Breast epithelium (tissue), 4 donors: Measurements from ENCODE around the gene UGT2A1. TPM values are rescaled to one million over a fixed set of nuclear protein-coding genes. Genes with fewer than 3 reads are reported as not detected.

Experiments
- DNase-seq, 2 donors: peaks; one replicate each; pipeline ENCODE4 v3.0.0-alpha.2; 2019; ENCODE audit warnings: low spot score in 2 of 2
- H3K27ac ChIP-seq, 2 donors: fragments of 200-600 bp; sonication (generic) in 1 of 2; one replicate each; pipeline ENCODE4 v1.5.1; 2016 to 2019; ENCODE audit warnings: mild to moderate bottlenecking in 1 of 2
- H3K27me3 ChIP-seq, 2 donors: fragments of 200-600 bp; sonication (generic) in 1 of 2; one replicate each; pipeline versions ENCODE4 v1.5.1 to v1.6.0; 2017 to 2019; ENCODE audit warnings: control low read depth in 1 of 2, mild to moderate bottlenecking in 1 of 2
- H3K36me3 ChIP-seq: fragments of 200-600 bp; one replicate; pipeline ENCODE4 v1.5.1; 2019
- H3K4me1 ChIP-seq, 2 donors: fragments of 200-600 bp; sonication (generic); one replicate each; pipeline ENCODE4 v1.5.1; 2016 to 2019; ENCODE audit warnings: control low read depth in 1 of 2
- H3K4me3 ChIP-seq, 3 donors: fragments of 200-600 bp; sonication (generic); 1 replicate in 2 of 3; 2 replicates in 1 of 3; pipeline ENCODE4 v1.5.1; 2016 to 2019; ENCODE audit warnings: mild to moderate bottlenecking in 3 of 3, moderate library complexity in 2 of 3
- H3K9me3 ChIP-seq, 2 donors: fragments of 200-600 bp; sonication (generic) in 1 of 2; one replicate each; pipeline ENCODE4 v1.5.1; 2016 to 2019; ENCODE audit warnings: control low read depth in 1 of 2
- CTCF ChIP-seq, 3 donors: fragments of 450-650 bp; IDR thresholded peaks; one replicate each; pipeline ENCODE4 v1.5.1; 2016 to 2017; ENCODE audit warnings: antibody characterized with exemption in 3 of 3, mild to moderate bottlenecking in 3 of 3, moderate library complexity in 3 of 3
- POLR2A ChIP-seq: fragments of 450-650 bp; IDR thresholded peaks from one replicate; pipeline ENCODE4 v1.6.1; 2016; ENCODE audit warnings: antibody characterized with exemption, mild to moderate bottlenecking, moderate library complexity
- POLR2AphosphoS5 ChIP-seq, 3 donors: sonication (generic); formaldehyde crosslinking; IDR thresholded peaks; one replicate each; pipeline ENCODE4 v1.6.1; 2017; ENCODE audit warnings: antibody characterized with exemption in 3 of 3
- intact Hi-C: fragments of 100-400 bp; cut with DNase I; formaldehyde crosslinking; loops from one replicate; pipeline ENCODE4 v1.15.1; 2023; ENCODE audit warnings: low total_unique reads
- total RNA-seq, 3 donors: library from RNA; depleted of rRNA; stranded (reverse); fragments of >200 nt; gene quantifications; one replicate each; pipeline ENCODE4 v1.1.0, GENCODE V29; 2016

Gene UGT2A1
- total RNA-seq, 3 donors from 2014 or later = not detected

GRCh38 chr4:69546134-69546765, 106.8 kb downstream of the UGT2A1 start:
- H3K4me1 ChIP-seq = no peaks in the 10 kb centered on the region
- H3K4me3 ChIP-seq = no peak overlapping the region
- no peaks in the 10 kb centered on the region for H3K27me3 ChIP-seq
- no peak overlapping the region for H3K27ac ChIP-seq
- intact Hi-C loops = no loop called here
- no peaks in the 10 kb centered on the region for H3K36me3 ChIP-seq
- no peak for TF ChIP-seq POLR2AphosphoS5 (IDR thresholded peaks at IDR 0.05)
- no peak for TF ChIP-seq CTCF (IDR thresholded peaks at IDR 0.05)
- TF ChIP-seq POLR2A = no peak
- DNase-seq = no peak
- no peaks in the 10 kb centered on the region for H3K9me3 ChIP-seq

Other genes starting within 250 kb of the UGT2A1 start
- gene UGT2B4, start 157.3 kb downstream of the UGT2A1 start, total RNA-seq = not detected
- not detected for gene UGT2A2, start 13.6 kb downstream of the UGT2A1 start, total RNA-seq
- gene SULT1B1, start 107.4 kb upstream of the UGT2A1 start, total RNA-seq = 1 to 10 TPM in 2 of 3 donors, under 1 TPM in 1; 0.88 to 1.6 (median 1.4) TPM
- under 1 TPM in 2 of 3 donors, not detected in 1; 0.59 to 0.66 TPM for gene SULT1E1, start 206.9 kb upstream of the UGT2A1 start, total RNA-seq